IPS DF 19.7 (cell line): ENCODE results near the gene POMT1.
A peak's percentile ranks its signal among the peaks of the same experiment; 100 is the strongest.
"Not testable (repeated sequence)": the region's sequence is repeated elsewhere in the genome, so short reads cannot be mapped to it uniquely, and the experiment has no call there.

Experiments
- DNase-seq: peaks from one replicate; pipeline ENCODE4 v3.0.0-alpha.2; 2013; ENCODE audit warnings: low read depth, low spot score

The POMT1 gene

DNA sequence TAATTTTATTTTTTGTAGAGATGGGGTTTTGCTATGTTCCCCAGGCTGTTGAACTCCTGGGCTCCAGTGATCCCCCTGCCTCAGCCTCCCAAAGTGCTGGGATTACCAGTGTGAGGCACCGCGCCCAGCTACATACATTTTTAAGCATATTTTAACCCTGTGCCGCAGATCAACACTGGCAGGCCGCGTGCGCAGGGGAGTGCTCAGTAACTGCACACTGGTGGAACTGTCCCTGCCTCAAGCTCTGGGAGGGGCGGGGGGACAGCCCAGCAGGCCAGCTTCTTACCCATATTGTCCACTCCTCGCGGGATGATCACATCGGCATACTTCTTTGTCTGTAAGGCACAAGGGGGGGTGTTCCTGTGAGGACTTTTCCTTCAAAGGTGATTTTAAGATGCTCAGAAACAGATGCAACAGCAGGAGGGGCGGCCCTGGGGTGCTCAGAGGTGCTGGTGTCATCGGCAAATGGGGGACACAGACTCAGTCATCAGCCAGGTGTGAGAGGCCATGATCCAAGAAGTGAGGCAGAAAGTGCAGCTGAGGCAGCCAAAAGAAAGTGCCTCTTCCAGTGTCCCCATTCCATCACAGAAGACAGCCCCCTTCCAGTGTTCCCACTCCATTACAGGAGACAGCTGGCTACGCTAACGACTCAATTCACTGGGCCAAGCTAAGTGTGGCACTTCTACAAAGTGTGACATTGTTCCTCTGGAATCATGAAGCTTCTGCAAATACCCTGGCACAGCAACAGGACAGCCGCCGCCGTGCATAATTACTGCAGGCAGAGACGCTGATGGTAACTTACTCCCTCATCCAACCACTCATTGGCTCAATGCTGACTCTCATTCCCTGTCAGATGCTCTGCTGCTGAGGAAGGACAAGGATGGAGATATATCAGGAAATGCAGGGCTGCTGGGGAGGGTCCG is 23.2 kb downstream of the POMT1 start:
- DNase-seq: no peak

DNA sequence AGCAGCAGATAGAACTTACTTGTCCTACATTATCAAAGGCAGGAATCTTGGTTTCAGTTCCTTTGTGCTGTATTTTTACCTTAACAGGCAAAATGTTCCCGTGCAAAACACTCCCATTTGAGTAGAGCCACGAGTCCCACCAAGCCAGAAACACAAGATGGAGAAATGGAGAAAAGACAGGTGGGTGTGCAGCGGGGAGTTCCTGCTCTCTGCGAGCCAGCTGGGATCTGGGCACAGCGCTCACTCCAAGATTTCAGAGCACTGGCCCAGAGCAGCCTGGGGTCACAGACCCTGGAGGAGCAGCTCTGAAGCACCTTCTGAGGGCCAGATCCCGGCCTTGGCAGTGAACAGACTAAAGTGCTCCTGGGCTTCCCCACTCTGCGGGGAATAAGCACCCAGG is 25.5 kb downstream of the POMT1 start:
- no peak for DNase-seq

DNA sequence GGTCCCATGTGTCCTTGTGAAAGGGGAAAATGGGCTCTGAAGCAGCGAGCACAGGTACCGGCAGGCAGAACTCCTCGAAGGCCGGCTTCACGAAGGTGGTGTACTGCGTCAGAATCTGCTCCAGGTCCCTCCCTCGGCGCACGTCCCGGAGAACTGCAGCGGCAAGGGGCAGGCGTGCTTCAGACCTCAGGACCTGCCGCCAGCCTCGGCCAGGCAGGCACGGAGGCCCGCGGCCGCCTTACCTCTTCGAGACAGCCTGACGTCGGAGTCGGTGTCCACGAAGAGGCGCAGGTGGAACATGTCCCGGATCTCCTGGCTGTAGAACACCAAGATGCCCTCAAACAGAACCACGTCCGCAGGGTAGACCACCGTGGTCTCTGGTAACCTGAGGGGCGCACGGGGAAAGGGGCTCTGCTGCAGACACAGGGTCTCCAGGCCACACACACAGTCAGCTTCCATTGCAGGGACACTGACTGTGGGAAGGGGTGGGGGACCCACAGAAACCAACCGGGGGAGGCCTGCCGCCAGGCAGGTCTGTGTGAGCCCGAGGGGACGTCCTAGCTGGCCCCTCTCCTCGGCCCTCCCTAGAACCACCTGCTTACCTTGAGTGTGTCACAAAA is 26.3 kb downstream of the POMT1 start:
- no peak for DNase-seq

DNA sequence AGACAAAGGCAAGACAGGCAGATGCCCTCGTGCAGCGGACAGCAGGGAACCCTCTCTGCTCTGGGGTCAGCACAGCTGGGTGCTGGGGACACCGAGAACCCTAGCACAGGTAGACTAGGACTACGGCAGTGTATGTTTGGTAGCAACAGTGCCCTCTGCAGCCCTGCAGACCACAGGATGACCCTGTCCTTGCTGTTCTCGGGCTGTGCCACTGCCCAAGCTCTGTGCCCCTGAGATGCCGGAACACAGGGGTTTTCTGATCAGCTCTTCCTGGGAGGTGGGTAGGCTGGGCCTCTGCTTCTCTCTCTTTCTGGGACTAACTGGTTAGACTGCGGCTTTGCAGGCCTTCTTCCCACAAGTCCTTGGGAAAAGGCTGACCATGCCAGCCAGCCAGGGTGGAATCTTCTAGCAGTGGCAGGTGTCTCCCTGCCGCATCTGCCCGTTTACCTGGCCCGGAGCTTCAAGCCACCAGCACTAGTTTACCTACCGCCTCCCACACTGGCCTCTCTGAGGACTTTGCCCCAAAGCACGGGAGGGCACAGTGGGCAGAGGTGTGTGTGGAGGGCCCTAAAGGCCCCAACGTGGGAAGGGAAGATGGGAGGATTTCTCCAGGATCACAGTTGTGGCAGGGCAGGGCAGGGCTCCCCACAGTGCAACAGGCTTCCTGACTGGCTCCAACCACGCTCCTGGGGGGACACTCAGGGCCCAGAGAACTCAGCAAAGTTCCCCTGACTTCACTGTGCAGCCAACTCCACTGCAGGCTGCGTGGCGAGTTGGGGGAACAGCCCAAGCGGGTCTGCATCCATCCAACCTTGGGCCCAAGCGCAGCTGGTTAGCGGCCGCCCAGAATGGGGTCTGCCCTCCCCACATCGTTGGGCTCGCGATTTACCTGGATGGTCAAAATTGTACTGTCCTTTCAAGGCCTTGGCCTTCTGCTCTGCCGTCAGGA is 27.2 kb downstream of the POMT1 start:
- DNase-seq: no peak

DNA sequence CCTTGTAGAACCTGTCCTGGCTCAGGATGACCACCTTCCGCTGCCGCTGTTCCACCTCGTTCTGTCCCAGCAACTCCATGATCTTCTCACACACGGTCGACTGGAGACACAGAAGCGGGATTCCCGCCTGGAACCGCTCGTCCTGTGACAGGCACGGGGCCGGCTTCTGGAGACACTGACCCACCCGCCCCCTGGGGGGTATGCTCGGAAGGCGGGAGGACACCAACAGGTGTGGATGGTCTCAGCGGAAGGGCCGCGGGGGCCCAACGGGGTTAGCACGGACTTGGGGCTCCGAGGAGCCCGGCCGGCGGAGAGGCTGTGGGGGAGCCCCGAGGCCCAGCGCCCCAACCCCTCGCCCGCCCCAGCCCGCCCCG is 27.8 kb downstream of the POMT1 start:
- DNase-seq: no peak

DNA sequence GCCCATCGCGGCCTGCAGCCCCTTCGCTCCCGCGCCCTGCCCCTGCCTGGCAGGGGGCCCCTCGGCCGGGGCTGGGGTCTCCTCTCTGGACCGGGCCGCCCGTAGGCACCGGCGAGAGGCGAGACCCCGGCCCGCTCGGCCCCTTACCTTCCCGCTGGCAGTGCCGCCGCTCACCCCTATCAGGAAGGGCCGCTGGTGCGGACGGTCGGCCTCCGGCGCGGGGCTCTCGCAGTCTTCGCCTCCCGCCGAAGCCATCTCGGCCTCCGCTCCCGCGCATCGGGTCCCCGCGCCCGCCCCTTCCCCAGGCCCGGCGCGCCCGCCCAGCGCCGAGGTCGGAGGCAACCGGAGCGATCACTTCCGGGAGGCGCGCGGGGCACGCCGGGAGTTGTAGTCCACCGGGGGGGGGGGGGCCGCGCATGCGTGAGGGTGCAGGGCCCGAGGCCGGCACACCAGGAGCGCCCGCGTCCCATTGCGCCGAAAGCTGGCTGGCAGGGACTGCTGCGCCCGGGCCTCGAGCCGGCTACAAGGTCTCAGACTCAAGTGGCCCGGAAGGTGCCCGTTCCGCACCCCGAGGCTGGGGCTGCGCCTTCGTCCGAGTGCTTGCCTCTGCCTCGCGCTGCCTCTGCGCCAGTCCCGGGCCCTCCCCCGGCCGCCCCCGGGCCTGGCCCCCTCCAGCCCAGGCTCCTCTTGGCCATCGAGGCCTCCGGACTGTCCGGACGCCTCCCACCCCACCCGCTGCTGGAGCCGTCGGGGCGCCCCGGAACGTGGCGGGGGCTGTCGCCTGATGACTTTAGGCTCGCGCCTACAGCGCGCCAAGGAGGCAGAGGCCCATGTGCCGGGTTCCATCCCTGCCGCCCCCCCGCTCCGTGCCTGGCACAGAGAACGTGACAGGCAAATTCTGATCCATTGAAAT is 28.5 kb downstream of the POMT1 start, which contains the start of gene UCK1:
TSS of gene UCK1 (minus strand) at position 344 of the 913 bp plus-strand sequence. CDS start at position 255, 89 bp downstream.
- peak; percentile 12 for DNase-seq

DNA sequence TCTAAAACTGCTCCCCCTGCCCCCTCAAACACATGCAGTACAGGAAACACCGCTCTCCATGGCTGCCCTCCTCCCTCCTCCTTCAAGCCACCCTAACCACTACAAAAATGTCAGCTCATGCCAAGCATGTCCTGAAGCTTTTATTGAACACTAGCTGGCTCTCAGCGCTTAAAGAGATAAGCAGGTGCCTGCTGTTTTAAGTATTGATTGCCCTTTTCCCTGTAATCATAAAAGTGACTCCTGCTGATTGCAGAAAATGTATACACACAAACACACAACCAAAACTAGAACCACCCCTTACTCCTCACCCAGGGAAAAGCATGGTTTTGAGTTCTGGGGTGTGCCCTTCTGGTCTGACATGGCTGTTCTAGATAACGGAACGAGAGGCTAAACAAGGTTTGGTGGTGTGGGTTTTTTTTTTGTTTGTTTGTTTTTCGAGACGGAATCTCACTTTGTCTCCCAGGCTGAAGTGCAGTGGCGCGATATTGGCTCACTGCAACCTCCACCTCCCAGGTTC is 32.1 kb downstream of the POMT1 start:
- no peak for DNase-seq

DNA sequence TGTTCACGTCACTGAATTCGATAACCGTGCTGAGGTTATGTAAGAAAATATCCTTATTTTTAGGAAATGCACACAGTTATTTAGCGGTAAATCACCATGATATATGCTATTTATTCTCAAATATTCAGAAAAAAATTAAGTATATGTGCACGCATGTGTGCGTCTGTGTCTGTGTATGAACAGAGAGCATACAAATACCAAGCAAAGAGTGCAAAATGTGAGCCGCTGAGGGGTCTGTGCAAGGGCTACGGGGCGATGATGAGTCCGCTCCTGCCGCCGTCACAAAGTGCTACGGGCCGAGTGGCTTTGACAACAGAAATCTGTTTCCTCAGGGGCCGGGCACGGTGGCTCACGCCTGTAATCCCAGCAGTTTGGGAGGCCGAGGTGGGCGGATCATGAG is 35.2 kb downstream of the POMT1 start:
- no peak for DNase-seq

DNA sequence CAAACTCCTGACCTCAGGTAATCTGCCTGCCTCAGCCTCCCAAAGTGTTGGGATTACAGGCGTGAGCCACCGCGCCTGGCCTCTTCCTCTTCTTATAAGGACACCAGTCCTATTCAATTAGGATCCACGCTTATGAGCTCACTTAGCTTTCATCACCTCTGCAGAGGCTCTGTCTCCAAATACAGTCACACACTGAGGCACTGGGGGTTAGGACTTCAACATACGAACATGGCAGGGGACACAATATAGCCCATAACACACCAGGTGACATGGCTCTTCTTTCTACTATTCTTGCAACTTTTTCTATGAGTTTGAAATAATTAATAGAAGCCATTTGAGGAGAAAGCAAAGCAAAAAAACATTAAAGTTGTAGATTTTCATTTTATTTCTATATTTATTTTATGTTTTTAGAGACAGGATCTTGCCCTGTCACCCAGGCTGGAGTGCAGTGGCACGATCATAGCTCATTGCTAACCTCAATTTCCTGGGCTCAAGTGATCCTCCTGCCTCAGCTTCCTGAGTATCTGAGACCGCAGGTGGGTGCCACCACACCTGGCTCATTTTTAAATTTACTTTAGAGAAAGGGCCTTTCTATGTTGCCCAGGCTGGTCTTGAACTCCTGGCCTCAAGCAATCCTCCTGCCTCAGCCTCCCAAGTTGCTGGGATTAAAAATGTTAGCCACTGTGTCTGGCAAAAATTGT is 36.7 kb downstream of the POMT1 start:
- no peak for DNase-seq

DNA sequence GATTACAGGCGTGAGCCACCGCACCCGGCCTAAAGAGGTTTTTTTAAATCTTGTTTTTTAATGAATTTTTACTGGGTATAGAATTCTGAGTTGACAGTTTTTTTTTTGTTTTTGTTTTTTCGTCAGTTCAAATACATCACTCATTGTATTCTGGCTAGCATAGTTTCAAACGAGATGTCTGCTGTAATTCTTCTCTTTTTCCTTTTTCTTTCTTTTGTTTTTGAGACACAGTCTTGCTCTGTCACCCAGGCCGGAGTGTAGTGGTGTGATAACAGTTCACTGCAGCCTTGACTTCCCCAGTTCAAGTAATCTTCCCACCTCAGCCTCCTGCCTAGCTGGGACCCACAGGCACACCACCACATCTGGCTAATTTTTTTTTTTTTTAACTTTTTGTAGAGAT is 40.4 kb downstream of the POMT1 start:
- DNase-seq: no peak

DNA sequence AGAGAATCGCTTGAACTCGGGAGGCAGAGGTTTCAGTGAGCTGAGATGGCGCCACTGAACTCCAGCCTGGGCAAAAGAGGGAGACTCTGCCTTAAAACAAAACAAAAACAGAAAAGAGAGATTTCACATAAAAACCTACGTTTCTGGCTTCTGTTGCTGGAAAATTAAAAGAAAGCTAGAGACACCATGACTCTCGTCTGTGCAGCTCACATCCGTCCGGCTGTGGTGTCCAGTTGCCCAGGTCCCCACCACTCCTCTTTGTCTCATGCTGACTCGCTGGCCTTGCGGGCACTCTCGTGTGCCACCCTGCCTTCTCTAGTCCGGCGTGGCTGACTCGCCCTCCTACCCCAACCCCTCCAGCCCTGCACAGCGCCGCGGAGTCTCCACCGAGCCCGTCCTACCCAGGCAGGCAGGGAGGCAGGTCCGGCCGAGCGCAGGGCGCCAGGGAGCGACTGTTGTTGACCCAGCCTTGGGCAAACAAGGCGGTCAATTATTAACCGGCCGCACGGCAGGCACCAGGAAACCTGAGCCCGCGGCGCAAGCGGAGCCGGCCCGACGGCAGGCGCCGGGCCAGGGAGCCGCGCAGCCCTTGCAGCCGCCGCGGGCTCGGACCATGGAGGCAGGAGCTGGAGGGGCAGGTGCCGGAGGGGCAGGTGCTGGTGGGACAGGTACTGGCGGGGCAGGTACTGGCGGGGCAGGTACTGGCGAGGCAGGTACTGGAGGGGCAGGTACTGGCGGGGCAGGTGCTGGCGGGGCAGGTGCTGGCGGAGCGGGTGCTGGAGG is 42.5 kb downstream of the POMT1 start, which contains the start of gene PRRT1B:
TSS of gene PRRT1B (plus strand) at position 521 of the 783 bp plus-strand sequence. CDS start at position 614, 93 bp downstream.
- no peak for DNase-seq

DNA sequence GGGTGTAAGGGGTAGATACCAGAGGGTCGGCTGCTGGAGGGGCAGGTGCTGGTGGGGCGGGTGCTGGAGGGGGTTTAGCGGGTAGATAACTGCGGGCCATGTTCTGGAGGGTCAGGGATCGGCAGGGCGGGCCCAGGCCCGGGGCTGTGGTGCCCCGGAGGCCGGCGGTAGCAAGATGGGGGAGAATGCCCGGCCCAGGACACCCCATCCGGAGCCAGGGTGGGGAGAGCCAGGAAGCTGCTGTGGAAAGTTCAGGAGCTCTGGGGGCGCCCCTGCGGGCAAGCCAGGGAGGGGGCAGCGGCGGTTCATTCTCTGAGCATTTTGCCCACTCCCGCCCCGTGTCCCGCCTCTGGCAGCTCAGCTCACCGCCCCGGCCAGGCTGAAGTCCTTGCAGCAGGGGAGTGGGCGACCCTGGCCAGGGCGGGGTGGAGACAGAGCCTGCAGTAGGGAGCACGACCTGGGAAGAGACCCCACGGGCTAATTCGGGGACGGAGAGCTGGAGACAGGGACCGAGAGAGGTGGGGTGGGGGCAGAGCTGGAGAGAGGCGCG is 43.1 kb downstream of the POMT1 start:
- DNase-seq: no peak

DNA sequence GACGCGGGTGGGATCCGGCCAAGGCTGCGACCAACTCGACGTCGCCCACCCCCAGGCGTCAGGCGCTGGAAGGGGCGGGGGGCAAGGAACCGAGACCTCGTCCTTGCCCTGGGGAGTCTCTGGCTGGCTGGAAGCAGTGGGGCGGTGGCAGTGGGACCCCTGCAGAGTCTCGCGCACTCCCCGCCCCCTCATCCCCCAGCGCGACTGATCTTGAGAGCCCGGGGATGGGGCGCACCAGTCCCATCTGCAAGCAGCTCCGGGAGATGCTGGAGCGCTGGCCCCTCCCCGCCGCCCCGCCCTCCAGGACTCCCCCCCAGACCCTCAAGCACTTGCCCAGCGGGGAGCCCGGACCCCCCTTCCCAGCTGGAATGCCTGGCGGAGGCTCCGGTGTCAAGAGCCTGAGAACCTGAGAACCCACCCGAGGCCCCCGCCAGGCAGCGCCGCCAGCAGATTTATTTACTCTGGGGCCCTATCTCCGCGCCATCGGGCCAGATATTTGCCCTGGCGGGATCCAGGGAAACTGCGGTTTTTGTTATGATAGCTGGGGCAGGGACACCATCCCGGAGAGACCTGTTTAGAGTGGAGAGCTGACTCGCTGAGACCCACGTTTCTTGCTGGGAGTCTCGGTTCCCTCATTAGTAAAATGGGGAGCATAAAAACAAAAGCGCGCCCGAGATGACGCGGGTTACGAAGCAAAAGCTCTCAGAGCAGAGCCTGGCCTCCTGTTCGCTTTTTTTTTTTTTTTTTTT is 43.8 kb downstream of the POMT1 start:
- DNase-seq: no peak

DNA sequence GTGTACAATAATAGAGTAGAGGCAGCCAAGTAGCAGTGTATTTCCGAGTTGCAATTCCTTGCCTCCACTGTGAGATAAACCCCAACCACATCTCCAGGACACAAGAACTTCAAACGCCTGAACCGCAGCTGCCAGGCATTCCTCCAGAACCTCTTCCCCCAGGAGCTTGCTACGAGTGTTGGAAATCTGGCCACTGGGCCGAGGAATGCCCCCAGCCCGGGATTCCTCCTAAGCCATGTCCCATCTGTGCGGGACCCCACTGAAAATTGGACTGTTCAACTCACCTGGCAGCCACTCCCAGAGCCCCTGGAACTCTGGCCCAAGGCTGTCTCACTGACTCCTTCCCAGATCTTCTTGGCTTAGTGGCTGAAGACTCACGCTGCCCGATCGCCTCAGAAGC is 46.5 kb downstream of the POMT1 start:
- DNase-seq: not testable (repeated sequence)

DNA sequence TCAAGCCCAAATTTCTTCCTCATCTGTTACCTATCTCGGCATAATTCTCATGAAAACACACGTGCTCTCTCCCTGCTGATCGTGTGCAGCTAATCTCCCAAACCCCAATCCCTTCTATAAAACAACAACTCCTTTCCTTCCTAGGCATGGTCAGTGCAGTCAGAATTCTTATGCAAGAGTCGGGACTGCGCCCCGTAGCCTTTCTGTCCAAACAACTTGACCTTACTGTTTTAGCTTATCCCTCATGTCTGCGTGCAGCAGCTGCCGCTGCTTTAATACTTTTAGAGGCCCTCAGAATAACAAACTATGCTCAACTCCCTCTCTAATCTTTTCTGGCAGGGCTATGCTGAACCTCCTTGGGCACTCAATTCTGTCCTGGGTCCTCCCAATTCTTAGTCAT is 47.7 kb downstream of the POMT1 start:
- DNase-seq: not testable (repeated sequence)

DNA sequence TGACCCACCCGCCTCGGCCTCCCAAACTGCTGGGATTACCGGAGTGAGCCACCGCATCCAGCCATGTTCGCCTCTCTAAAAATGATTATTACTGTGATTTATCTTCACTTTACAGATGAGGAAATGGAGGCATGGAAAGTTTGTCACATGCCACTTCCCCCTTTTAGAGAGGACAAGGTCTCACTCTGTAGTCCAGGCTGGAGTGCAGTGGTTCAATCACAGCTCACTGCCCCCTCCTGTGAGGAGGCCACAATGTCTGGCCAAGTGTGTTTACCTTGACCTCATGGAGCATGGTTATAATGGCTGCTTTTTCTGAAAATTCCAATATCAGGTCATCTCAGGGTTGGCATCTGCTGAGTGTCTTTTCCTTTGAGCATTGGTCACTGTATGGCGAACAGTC is 49.3 kb downstream of the POMT1 start:
- no peak for DNase-seq

DNA sequence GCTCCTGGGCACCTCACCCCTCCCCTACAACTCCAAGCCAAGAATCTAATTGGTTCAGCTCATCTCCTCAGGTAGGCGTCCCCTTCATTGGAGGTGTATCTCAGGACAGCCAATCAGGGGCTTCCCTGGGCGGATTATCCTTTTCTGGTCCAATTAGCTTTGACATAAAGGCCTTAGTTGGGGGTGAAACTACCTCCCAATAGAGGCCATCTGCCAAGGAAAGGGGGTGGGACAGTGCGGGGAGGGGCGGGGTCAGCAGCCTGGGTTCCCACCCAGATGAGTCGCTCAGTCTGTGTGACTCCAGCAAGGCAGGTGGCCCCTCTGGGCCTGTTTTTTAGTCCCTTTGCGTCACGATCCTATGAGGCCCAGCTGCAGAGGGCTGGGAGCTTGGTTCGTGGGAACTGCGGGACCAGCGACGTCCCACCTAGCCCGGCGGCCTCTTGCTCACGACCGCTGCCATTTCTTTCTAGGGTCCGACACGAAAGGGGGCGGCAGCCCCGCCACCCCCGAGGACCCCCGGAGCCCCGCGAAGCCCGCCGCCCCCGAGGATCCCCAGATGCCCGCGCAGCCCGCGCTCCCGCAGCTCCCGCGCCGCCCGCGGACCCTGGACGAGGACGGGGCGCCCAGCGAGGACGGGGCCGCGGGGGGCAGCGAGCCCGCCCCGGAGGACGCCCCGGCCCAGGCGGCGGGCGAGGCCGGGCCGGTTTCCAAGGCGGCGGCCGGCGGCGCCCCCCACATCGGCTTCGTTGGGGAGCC is 51.5 kb downstream of the POMT1 start:
- peak; percentile 64 for DNase-seq
